NCI-H2171 (cell line): ENCODE data around the gene MYRIP.
"Not testable (repeated sequence)": the region's sequence is repeated elsewhere in the genome, so short reads cannot be mapped to it uniquely, and the experiment has no call there.

Experiments
- DNase-seq: peaks from one replicate; lab custom pipeline; 2025; lab: John Stamatoyannopoulos, UW

Gene MYRIP

GRCh38 chr3:39971559-39972031 lies 162.2 kb downstream of the MYRIP start:
- no peak for DNase-seq

- no peak for DNase-seq
These were observed 163.1 kb downstream of the MYRIP start for GRCh38 chr3:39972508-39972907.

DNA sequence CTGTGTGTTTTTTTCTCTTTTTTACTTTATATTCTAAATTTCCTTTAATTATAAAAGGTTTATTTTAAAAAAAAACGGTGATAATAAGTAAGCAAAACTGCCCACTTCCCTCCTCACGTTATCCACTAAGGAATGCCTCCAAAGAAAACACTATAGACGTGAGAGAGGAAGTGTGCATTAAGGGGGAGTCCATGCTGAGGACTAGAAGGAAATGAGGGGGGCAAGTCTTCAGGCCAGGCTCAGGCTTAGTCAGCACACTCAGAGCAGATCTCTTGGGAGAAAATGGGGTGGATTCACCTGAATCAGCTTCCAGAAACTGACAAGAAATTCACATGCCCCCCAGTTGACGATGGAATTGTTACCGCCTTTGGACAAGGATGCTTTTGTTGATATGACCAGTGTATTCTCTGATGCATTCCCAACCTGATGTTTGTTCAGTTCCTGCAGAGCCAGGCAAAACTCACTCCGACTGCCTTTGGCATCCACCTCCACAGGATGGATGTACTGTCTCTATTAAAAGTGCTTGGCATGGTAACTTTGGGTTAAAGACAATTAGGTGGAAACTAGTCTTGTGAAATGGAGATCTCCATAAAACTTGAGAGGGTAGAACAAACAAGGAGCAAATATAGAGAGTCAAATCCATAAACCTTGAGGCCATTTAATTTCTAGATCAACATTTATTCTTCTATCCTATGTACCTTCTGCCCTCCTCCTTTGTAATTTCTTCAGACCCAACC lies 167.8 kb downstream of the MYRIP start:
- no peak for DNase-seq

DNA sequence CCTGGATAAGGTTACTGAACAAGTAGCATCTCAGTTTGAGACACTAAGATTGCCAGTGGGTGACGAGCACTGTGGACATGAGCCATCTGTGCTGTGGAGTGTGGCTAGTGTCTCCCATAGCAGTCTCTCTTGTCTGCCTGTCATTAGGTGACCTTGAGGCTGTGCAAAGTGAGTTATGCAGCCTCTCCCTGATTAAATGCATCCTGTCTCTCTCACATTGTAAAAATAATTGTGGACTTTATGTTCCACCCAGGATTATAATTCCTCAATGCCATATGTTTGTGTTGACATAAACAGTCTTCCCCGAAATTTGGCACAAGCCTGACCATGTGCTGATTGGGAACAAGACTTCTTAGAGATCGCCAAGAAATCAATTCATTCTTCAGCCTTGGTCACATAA lies 168.9 kb downstream of the MYRIP start:
- no peak for DNase-seq

GRCh38 chr3:39980058-39980457 lies 170.6 kb downstream of the MYRIP start:
- DNase-seq = no peak

DNA sequence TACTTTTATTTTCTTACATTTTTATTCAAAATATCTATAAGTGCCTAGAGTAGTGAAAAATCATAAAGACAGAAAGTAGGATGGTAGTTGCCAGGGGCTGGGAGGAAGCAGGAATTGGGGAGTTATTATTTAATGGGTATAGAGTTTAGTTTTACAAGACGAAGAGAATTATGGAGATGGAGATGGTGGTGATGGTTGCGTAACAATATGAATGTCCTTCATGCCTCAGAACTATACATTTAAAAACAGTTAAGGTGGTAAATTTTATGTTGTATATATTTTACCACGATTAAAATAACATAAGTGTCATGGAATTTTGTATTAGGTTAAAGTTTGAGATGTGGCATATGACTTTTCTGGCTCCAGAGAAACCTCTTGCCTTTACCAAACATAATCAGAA lies 171.4 kb downstream of the MYRIP start:
- DNase-seq = no peak

GRCh38 chr3:39981547-39982184 lies 172.3 kb downstream of the MYRIP start:
- DNase-seq = no peak

GRCh38 chr3:39982665-39983357 lies 173.4 kb downstream of the MYRIP start:
- DNase-seq = no peak

DNA sequence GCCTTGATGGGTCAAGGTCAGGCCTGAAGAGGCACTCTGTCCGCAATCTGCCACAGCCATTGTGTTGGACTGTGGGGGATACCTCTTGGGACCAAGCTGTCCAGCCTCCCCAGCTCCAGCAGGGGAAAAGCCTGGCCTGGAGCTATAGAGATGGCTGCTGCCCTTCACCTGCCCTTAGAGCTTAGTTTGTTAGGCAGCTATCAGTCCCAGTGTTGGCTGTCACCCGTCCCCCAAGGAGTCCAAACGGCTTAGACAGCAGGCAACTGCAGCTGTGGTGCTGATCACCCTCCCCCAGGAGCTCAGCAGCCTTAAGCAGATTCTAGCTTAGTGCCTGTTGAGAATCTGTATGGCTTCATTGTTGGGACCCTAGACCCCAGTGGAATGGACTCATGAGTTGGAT lies 180.3 kb downstream of the MYRIP start:
- no peak for DNase-seq

- no peak for DNase-seq
These were observed 181.1 kb downstream of the MYRIP start for GRCh38 chr3:39990532-39990931.

DNA sequence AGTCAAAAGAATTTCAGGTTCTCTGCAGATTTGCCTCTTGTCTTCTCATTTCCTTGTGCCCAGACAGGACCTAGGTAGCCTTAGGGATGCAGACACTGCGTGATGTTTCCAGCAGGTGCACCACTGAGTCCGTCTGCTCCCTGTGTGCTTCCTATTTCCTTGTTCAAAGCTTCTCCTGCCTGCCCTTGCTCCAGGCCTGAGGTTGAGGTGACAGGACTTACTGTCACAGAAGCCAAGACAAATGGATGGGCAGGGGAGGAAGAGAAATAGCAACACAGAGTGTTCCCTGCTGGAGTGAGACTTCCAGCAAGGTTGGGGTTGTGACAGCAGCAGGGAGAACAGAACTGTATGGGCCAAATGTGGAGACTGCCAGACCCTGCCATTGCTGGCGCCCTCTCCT lies 199.4 kb downstream of the MYRIP start:
- DNase-seq = no peak

DNA sequence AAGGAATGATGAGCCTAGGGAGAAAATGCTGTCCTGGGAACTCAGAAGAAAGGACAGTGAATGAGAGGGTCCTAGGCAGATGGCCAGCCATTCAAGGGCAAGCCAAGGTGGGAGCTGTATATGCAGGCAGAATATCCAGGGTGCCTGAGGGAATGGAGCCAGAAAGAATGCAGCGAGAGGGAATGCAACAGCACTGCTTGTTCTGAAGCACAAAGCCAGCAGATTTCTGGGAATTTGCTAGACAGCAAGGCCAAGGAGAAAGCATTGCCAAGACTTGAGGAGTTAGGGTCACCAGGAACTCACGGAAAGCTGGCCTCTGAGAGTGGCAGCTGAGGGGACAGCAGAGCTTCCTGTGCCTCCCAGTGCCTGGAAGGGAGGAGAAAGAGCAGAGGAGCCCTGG lies 200.6 kb downstream of the MYRIP start:
- no peak for DNase-seq

DNA sequence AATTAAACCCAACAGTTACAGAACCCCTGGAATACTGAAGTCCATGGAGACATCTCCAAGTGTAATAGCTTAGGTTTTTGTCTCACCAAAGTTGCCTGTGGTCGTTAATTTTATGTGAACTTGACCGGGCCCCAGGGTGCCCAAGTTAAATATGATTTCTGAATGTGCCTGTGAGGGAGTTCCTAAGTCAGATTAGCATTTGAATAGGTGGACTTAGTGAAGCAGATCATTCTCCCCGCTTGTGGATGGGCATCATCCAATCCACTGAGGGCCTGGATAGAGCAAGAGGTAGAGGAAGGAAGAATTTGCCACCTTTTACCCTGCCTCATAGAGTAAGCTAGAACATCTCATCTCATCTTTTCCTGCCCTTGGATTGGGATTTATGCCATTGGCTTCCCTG lies 203.0 kb downstream of the MYRIP start:
- no peak for DNase-seq

GRCh38 chr3:40016391-40016790 lies 207.0 kb downstream of the MYRIP start:
- DNase-seq = no peak

DNA sequence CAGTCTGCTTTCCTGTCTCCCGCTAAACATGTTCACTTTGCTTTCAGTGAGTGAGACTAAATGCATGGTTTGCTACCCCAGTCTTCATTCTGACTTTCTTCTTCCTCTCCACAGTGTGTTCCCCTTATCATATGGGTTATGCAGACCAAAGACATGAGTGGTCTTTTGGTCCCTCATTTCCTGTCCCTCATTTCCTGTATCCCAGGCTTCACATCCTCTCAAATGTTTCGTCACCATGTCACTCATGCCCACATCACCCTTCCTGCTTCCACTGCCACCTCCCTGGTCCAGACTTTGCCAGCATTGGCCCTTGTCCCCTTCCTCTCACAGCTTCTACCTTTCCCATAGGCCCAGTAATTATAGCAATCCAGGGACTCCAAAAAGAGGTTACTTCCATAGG lies 209.0 kb downstream of the MYRIP start:
- DNase-seq = no peak

DNA sequence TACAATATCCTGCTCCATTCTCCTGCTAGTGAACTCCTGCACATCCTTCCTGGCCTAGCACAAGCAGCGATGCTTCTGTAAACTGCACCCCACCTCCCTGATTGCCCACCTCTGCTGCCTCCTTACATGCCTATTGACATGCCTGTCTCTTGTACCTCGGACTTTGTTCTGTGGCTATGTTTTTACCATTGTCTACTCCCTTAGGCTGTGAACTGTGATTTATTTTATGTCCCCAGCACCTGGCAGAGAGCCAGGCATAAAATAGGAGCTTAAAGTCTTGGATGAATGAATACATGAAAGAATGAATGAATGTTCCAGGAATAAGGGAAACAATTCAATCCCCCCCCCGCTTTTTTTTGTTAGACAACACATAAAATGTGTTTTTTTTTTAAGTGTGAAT lies 210.0 kb downstream of the MYRIP start:
- no peak for DNase-seq

DNA sequence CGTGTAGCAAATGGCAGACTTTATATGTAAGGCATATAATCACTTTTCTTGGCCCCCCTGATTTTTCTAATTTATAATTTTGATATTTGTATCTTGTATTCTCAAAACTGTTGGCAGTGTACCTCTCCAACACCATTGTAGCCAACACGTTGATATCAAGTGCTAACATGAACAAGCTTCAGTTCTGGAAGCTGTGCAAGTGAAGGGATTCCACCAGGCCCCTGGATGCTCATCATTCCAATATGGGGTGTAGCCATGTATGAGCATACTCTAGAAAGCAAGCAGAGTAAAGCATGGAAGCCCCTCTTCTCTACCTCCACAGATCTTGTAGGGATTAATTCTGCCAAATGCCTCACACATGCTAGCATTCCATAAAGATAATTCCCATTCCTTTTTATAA lies 211.3 kb downstream of the MYRIP start:
- DNase-seq = no peak

GRCh38 chr3:40021338-40021737 lies 211.9 kb downstream of the MYRIP start:
- DNase-seq = no peak

- no peak for DNase-seq
These were observed 213.0 kb downstream of the MYRIP start for GRCh38 chr3:40022297-40022827.

- DNase-seq = no peak
These were observed 215.1 kb downstream of the MYRIP start for GRCh38 chr3:40024526-40024925.

GRCh38 chr3:40025892-40026291 lies 216.5 kb downstream of the MYRIP start:
- DNase-seq = not testable (repeated sequence)

- no peak for DNase-seq
These were observed 225.8 kb downstream of the MYRIP start for GRCh38 chr3:40035177-40035576.

DNA sequence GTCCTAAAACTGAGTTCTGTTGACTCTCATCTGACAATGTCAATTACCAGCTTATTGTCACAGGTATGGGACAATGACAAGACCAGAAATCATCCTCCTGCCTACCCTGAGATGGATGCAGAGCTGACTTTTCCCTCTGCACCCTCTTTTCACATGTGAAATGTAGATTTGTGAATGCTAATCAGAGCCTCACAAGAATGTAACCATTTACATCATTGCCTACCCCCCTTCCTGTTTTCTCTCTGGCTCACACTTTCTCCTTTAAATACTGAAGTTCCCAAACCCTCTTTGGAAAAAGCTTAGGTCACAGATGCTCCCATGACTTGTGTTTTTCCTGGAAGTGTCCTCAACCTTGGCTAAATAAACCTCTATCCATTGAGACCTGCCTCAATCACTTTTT lies 228.2 kb downstream of the MYRIP start:
- no peak for DNase-seq
